SU-DHL-6 (cell line): ENCODE measurements around the gene RANBP3.

Source experiments
- H2AFZ ChIP-seq: fragments of 200-600 bp; sonication (generic); 2 replicates; pipeline ENCODE4 v1.6.1; 2014; ENCODE audit warnings: low read depth, mild to moderate bottlenecking, moderate library complexity, mixed read lengths, antibody characterized with exemption, low read length; ENCODE audit not compliant: severe bottlenecking
- H3F3A ChIP-seq: fragments of 200-600 bp; shearing (Covaris generic); 2 replicates; pipeline ENCODE4 v1.6.0; 2016; ENCODE audit warnings: antibody characterized with exemption, mild to moderate bottlenecking; ENCODE audit not compliant: insufficient read depth
- H3K27ac ChIP-seq: fragments of 200-600 bp; sonication (generic); 2 replicates; pipeline ENCODE4 v1.5.1; 2016; ENCODE audit warnings: low read depth, mild to moderate bottlenecking, low read length, moderate library complexity, mixed read lengths
- H3K27me3 ChIP-seq: fragments of 200-600 bp; sonication (generic), shearing (Covaris generic); 2 replicates; pipeline ENCODE4 v1.6.0; 2014; ENCODE audit warnings: mild to moderate bottlenecking, low read length
- H3K36me3 ChIP-seq: fragments of 200-600 bp; sonication (generic); 2 replicates; pipeline ENCODE4 v1.6.1; 2014; ENCODE audit warnings: mild to moderate bottlenecking, low read length, mixed read lengths
- H3K4me2 ChIP-seq: fragments of 300-600, 200-600 bp; shearing (Covaris generic), sonication (generic); 2 replicates; pipeline ENCODE4 v1.6.0; 2014; ENCODE audit warnings: low read length, low read depth, mild to moderate bottlenecking; ENCODE audit not compliant: poor library complexity, severe bottlenecking
- H3K4me3 ChIP-seq: fragments of 200-600 bp; sonication (generic); 2 replicates; pipeline ENCODE4 v1.5.1; 2014; ENCODE audit warnings: antibody characterized with exemption, low read length, mild to moderate bottlenecking, mixed read lengths; ENCODE audit not compliant: insufficient read depth, poor library complexity, severe bottlenecking
- H3K79me2 ChIP-seq: fragments of 200-600 bp; sonication (generic); 2 replicates; pipeline ENCODE4 v1.6.1; 2014; ENCODE audit warnings: mild to moderate bottlenecking, low read length, moderate library complexity; ENCODE audit not compliant: insufficient read depth
- H3K9ac ChIP-seq: fragments of 200-600 bp; sonication (generic); 2 replicates; pipeline ENCODE4 v1.7.0; 2014; ENCODE audit warnings: mild to moderate bottlenecking, low read length
- H3K9me2 ChIP-seq: fragments of 200-600 bp; sonication (generic); replicated peaks from 2 replicates; pipeline ENCODE4 v1.6.1; 2014; ENCODE audit warnings: low read length; ENCODE audit not compliant: insufficient read depth
- H3K9me3 ChIP-seq: fragments of 200-600 bp; sonication (generic); 2 replicates; pipeline ENCODE4 v1.6.1; 2014; ENCODE audit warnings: low read length, mixed read lengths; ENCODE audit not compliant: insufficient read depth
- H4K20me1 ChIP-seq: fragments of 200-600 bp; sonication (generic); 2 replicates; pipeline ENCODE4 v1.6.1; 2014; ENCODE audit warnings: low read depth, mild to moderate bottlenecking, antibody characterized with exemption, low read length, moderate library complexity, mixed read lengths
- EZH2phosphoT487 ChIP-seq: fragments of 200-600 bp; sonication (generic), shearing (Covaris generic); conservative IDR thresholded peaks from 2 replicates; pipeline ENCODE4 v1.6.1; 2018; ENCODE audit warnings: mild to moderate bottlenecking, antibody characterized with exemption, low read length, moderate library complexity, mixed read lengths
- TF ChIP-seq, protein P1 (sequence below): fragments of 200-600 bp; sonication (generic); IDR thresholded peaks from one replicate; pipeline ENCODE4 v1.5.1; 2017; ENCODE audit warnings: antibody characterized with exemption, mild to moderate bottlenecking, low read length, moderate library complexity; ENCODE audit not compliant: insufficient read depth, poor library complexity, severe bottlenecking

The RANBP3 gene

GRCh38 chr19:5947435-5947834, 30.5 kb downstream of the RANBP3 start:
- peaks cover 8% of the 10 kb centered on the region; the same call in 1 of the 2 replicates for H3F3A ChIP-seq
- H3K9ac ChIP-seq: no peak overlapping the region
- peaks cover 5% of the 10 kb centered on the region; the same call in 1 of the 2 replicates for H4K20me1 ChIP-seq
- no peak overlapping the region for H3K27ac ChIP-seq
- H2AFZ ChIP-seq: no peak overlapping the region
- H3K4me2 ChIP-seq: no peak overlapping the region
- TF ChIP-seq EZH2phosphoT487: no peak
- TF ChIP-seq, protein P1, sequence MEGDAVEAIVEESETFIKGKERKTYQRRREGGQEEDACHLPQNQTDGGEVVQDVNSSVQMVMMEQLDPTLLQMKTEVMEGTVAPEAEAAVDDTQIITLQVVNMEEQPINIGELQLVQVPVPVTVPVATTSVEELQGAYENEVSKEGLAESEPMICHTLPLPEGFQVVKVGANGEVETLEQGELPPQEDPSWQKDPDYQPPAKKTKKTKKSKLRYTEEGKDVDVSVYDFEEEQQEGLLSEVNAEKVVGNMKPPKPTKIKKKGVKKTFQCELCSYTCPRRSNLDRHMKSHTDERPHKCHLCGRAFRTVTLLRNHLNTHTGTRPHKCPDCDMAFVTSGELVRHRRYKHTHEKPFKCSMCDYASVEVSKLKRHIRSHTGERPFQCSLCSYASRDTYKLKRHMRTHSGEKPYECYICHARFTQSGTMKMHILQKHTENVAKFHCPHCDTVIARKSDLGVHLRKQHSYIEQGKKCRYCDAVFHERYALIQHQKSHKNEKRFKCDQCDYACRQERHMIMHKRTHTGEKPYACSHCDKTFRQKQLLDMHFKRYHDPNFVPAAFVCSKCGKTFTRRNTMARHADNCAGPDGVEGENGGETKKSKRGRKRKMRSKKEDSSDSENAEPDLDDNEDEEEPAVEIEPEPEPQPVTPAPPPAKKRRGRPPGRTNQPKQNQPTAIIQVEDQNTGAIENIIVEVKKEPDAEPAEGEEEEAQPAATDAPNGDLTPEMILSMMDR: no peak
- H3K36me3 ChIP-seq: no peaks in the 10 kb centered on the region
- no peaks in the 10 kb centered on the region for H3K27me3 ChIP-seq
- no peak overlapping the region for H3K4me3 ChIP-seq
- H3K9me3 ChIP-seq: no peaks in the 10 kb centered on the region
- H3K79me2 ChIP-seq: peaks cover 98% of the 10 kb centered on the region
- H3K9me2 ChIP-seq: no peaks in the 10 kb centered on the region

DNA sequence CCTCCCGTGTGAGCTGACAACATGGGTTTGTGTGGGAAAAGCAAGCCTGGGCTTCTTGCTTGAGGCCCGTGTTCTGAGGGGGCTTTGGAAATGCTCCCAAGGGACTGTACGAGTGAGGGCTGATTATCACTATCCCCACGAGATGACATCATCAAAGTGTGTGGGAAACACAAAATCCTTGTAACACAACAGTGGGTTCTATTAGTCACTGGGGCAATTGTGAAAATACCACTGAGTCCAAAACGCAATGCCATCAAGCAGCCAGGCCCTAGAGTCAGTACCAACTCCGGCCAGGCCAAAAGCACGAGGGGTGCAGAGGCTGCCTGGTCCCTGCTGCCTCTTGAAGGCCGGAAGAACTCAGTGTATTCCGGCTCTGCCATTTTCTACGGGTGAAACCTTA, 34.3 kb downstream of the RANBP3 start:
- H2AFZ ChIP-seq: no peak overlapping the region
- no peaks in the 10 kb centered on the region for H3K9me2 ChIP-seq
- H3K27me3 ChIP-seq: no peaks in the 10 kb centered on the region
- H4K20me1 ChIP-seq: no peaks in the 10 kb centered on the region; the same call in 1 of the 2 replicates
- TF ChIP-seq, protein P1: no peak
- no peak for TF ChIP-seq EZH2phosphoT487
- no peak overlapping the region for H3K4me3 ChIP-seq
- H3K79me2 ChIP-seq: peaks cover 63% of the 10 kb centered on the region
- H3K36me3 ChIP-seq: no peaks in the 10 kb centered on the region
- no peaks in the 10 kb centered on the region for H3F3A ChIP-seq
- no peak overlapping the region for H3K27ac ChIP-seq
- H3K4me2 ChIP-seq: no peak overlapping the region
- no peaks in the 10 kb centered on the region for H3K9me3 ChIP-seq
- H3K9ac ChIP-seq: no peak overlapping the region

DNA sequence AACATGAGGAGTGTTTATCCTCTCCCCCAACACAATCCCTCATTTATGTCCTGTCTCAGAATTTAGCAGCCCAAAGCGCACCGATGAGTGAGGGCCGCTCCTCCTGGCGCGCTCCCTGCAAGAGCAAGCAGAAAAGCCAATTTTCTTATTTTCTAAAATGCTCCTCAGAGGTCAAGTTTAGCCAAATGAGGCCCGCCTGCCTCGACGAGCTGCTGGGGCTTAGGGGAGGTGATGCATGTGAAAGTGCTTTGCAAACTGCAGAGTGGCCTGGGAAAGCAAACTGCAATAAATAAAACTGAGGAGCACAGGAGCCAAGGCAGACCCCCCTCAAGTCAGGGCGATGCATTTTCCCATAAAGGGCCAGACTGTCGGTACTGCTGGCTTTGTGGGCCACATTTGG, 34.9 kb downstream of the RANBP3 start:
- H3K4me2 ChIP-seq: no peak overlapping the region
- no peak overlapping the region for H3K4me3 ChIP-seq
- no peaks in the 10 kb centered on the region for H3K9me3 ChIP-seq
- H3K27ac ChIP-seq: no peak overlapping the region
- TF ChIP-seq, protein P1: no peak
- no peak for TF ChIP-seq EZH2phosphoT487
- peaks cover 57% of the 10 kb centered on the region for H3K79me2 ChIP-seq
- H2AFZ ChIP-seq: no peak overlapping the region
- no peaks in the 10 kb centered on the region for H3F3A ChIP-seq
- no peaks in the 10 kb centered on the region for H3K27me3 ChIP-seq
- no peaks in the 10 kb centered on the region; the same call in 1 of the 2 replicates for H4K20me1 ChIP-seq
- no peak overlapping the region for H3K9ac ChIP-seq
- no peaks in the 10 kb centered on the region for H3K9me2 ChIP-seq
- H3K36me3 ChIP-seq: no peaks in the 10 kb centered on the region
